HG03095 (cell line): Measurements from ENCODE around the gene EVA1C.
"Not testable (repeated sequence)": the region's sequence is repeated elsewhere in the genome, so short reads cannot be mapped to it uniquely, and the experiment has no call there.

Source experiments
- ATAC-seq: cut with Tn5 transposase; IDR thresholded peaks from one replicate; pipeline ENCODE4 v1.9.1; 2021; ENCODE audit warnings: moderate library complexity; ENCODE audit not compliant: unreplicated experiment

EVA1C gene

DNA sequence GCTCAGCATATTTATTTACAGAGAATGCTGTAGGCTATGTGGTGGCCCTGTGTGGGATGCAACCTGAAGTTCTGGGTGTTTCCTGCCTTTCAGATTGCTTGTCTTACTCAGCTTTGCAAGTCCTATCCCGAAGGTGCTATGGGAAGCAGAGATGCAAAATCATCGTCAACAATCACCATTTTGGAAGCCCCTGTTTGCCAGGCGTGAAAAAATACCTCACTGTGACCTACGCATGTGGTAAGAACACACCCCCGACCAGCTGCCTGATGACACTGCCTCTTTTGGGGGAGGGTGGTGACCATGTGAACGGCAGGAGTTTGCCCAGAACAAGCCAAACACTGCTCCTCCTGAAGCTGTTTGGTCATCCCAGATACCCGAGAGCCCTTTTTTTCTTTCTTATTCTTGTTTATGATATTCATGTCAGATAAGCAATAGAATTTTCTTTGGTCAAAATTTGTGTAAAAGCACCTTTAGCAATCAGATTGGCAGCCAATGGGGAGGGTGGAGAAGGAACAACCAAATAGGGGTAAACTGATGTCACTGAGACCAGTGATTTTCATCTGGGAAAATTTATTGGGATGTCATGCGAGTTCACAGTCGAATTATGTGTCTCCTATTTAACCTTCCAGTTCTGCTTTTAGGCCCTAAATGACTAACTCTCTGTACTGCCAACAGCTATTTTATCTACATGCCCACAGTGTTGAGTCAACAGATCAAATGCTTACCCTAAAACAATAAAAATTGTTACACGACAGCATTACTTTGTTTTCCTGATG, 82.6 kb downstream of the EVA1C start:
- ATAC-seq: no peak

DNA sequence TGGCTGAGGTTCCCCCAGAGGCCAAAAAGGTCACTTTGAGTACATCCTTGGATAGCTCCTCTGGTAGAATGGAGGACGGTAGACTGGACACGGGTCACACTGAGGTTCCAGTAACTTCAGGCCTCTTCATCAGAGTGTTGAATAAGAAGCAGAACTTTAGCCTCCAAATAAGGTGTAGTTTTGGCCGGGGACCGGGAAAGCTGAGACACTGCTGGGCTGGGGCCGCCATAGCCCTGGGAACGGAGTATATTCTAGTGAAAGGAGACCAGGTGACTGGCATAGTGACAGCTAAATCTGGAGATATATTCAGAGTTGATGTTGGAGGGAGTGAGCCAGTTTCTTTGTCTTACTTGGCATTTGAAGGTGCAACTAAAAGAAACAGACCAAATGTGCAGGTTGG, 84.1 kb downstream of the EVA1C start:
- no peak for ATAC-seq

DNA sequence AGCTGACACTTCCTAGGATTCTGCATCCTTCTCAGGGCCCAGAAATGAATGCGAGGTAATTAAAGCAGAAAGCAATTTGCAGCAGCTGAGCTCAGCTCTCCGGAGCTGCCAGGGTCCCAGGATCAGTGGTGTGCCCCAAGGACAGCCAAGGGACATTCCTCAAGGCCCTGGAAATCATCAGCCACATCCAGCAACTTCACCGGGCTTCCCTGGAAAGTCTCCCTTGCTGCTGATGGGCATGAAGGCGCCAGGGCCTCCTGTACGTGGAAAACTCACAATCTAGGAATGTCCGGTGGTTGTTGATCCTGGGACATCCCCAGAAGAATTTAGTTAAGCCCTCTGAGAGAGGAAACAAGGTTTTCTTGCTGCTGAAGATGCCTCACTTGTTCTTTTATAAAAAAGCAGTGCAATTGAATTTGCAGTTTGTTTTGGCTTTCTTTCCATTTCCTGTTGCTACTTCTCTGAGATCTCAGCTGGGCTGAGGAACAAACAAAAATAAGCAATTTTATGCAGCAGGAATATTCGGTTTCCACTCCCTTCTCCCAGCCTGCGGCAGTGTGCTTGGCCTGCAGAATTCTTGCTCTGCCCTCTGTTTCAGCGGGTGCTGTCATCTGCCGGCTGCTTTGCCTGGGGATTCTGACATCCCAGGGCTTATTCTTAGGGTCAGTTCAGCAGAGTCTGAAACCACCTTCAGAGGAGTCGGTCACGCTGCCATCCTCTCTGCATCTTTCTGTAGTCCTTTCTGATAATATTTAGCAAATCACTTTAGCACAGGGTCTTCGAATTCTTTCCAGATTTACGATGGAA, 86.9 kb downstream of the EVA1C start:
- ATAC-seq: no peak

DNA sequence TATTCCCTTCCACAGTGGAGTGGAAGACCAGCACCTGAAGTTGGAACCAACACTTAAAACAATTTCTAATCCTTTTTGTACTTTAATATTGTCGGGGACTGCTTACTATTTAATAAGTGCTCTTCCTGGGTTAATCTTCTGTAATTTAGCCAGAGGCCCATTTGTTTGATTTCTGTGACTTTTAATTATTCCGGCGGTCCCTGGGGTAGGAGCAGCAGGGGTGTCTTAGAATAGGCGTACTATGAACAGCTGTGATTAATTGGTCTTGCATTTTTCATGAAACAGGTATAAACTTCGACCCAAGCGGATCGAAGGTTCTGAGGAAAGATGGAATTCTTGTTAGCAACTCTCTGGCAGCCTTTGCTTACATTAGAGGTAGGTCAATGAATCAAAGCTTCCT, 91.1 kb downstream of the EVA1C start:
- ATAC-seq: not testable (repeated sequence)

DNA sequence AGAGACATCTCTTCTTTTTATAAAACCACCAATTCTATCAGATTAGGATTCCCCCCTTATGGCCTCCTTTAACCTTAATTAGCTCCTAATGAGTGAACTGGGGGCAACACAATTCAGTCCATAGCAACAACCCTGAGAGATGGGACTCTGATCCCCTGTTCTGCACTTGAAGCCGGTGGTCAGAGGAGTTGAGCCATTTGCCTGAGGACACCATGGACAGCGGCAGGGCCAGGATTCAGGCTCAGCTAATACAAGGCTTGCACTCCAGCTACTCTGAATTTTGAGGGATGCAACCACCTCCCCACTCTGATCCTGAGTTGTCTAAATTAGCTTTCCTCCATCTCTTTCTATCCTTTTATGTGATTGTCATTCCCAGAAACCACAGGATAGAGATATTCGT, 93.3 kb downstream of the EVA1C start:
- not testable (repeated sequence) for ATAC-seq

DNA sequence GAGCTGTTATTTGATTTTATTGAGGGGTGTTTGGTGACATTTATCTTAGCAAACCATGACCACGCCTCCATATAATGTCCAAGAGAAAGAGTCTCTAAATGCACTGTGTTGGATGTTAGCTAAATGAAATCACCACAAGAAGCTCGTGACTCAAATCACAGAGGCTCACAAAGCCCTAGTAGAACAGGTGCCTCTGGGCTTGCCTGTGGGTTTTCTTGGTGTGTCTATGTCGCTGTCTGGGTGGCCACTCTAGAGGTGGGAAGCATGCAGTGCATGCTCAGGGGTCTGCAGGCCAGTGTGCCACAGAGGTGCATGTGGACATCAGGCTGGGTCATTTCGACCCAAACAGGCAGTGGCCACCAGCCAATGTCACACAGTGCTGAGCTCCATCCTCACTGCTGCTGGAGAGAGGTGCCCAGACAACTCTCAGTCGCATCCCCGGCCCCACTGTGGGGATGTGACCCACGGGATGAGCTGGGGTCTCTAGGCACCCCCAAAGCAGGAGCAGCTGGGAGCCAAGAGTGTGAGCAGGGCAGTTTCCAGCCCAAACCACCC, 94.0 kb downstream of the EVA1C start:
- not testable (repeated sequence) for ATAC-seq

DNA sequence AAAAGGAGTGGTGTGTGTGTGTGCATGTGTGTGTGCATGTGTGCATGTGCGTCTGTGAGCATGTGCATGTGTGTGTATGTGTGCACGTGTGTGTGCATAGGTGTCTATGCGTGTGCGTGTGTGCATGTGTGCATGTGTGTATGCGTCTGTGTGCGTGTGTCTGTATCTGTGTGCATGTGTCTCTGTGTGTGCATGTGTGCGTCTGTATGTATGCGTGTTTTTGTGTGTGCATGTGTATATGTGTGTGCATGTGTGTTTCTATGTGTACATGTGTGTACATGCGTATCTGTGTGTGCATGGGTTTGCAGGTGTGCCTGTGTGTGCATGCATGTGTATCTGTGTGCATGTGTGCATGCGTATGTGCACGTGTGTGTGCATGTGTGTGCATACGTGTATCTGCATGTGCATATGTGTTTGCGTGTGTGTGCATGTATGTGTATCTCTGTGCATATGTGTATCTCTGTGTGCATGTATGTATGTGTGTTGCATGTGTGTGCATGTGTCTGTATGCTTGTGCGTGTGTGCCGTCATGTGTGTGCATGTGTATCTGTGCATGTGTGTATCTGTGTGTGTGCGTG, 94.9 kb downstream of the EVA1C start:
- no peak for ATAC-seq

DNA sequence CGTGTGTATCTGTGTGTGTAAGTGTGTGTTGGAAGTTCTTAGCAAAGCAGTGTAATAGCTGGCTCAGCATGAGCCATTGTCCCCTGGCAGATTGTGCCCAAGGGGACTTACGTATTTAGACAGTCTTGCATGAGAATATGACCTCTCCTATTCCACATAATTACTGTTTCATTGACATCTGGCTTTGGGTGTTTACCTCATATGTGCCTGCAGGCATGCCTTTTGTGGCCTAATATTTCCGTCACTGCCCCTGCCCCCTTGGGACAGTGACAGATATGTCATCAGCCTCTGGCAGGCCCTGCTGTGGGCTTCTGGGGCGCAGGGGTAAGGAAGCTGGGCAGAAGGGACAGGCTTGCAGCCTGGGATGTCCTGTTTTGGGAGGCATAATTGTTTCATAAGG, 95.5 kb downstream of the EVA1C start:
- not testable (repeated sequence) for ATAC-seq

DNA sequence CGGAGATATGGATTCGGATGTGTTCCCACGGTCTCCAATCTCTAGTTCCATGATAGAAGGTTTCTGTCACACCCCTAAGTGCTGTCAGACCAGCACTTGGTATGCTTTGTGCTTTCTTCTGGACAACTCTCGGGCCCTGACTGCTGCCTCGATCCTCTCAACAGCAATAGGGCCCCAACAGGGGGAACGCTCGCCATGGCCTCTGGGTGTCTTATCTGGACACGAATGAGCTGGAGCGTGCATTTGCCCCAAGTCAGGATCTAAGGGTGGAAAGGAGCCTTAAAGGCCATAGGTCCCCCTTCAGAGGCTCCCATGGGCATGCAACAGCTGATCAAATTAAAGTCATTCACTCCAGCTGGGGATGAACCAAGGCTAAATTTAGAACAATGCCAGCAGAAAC, 96.1 kb downstream of the EVA1C start:
- no peak for ATAC-seq

DNA sequence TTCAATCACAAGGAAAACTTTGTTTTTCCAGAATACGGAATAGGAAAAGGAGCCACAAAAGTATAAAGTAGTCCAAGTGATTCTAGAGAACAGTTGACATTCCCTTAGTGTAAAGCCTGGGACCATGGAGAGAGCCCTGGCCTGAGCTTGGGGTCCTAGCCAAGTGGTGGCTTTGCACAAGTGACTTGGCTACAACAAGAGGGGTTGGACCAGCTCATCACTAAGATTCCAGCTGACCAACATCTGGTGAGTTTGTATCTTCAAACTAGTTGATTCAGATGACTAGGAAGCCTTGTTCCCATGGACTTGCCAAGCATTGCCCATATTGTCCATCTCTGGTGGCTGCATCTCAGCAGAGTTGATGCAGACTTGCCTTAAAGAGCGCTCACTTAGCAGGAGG, 96.5 kb downstream of the EVA1C start:
- ATAC-seq: not testable (repeated sequence)

DNA sequence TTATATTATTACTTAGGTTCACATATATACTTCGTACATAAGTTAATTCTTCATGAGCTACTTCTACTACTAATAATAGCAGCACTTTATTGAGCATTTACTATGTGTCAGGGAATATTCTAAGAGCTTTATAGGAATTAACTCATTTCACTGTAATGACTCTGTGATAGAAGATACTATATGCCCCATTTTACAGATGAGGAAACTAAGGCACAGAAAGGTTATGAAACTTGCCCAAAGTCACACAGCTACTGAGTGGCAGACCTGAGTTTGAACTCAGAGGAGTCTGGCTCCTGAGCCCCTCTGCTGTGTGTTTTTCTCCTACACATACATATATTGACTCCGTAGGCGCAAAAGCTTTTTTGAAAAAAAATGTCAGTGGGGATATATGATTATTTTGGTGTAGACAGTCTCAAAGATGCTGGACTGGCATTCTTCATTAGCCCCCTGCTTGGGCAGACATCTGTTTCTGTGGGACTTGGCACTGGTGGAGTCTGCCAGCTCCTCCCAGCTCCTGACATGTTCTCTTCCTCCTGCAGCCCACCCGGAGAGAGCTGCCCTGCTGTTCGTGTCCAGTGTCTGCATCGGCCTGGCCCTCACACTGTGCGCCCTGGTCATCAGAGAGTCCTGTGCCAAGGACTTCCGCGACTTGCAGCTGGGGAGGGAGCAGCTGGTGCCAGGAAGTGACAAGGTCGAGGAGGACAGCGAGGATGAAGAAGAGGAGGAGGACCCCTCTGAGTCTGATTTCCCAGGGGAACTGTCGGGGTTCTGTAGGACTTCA, 102.0 kb downstream of the EVA1C start:
- ATAC-seq: no peak

DNA sequence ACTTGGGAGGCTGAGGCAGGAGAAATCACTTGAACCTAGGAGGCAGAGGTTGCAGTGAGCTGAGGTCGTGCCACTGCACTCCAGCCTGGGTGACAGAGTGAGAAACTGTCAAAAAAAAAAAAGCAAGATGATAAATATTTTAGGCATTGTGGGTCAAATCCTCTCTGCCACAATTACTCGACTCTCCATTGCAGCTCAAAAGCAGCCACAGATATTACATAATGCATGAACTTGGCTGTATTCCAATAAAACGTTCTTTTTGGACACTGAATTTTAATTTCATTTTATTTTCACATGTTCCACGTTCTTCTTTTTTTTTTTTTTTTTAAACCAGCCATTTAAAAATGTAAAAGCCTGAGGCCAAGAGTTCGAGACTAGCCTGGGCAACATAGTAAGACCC, 103.4 kb downstream of the EVA1C start:
- ATAC-seq: no peak

DNA sequence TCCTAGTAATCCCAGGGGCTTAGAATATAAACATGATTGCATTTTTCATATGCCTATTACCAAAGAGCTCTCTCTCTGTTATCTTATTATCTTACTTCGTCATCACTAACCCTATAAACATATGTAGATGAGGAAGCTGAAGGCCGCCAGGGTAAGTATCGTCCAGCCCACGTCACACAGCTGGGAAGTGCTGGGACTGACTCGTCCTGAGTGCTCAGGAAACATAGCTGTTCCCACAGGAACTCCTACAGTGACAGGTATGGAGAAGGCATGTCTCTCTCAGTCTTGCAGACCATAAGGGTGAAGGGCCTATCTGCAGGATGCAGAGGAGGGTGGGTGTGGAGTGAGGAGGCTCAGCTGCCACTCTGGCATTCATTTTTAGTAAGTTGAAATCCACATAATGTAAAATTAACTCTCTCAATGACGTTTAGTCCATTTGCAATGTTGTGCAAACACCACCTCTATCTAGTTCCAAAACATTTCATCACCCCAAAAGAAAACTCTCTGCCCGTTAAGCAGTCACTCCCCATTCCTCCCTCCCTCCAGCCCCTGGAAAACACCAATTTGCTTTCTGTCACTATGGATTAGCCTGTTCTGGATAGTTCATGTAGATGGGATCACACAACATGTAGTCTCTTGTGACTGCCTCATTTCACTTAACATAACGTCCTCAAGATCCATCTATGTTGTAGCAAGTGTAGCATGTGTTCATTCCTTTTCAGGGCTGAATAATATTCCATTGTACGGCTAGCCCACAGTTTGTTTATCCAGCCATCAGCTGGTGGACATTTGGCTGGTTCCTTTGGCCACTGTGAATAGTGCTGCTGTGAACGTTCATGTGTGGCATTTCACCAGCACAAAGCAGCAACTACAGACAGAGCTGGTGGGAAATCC, 104.5 kb downstream of the EVA1C start:
- no peak for ATAC-seq

DNA sequence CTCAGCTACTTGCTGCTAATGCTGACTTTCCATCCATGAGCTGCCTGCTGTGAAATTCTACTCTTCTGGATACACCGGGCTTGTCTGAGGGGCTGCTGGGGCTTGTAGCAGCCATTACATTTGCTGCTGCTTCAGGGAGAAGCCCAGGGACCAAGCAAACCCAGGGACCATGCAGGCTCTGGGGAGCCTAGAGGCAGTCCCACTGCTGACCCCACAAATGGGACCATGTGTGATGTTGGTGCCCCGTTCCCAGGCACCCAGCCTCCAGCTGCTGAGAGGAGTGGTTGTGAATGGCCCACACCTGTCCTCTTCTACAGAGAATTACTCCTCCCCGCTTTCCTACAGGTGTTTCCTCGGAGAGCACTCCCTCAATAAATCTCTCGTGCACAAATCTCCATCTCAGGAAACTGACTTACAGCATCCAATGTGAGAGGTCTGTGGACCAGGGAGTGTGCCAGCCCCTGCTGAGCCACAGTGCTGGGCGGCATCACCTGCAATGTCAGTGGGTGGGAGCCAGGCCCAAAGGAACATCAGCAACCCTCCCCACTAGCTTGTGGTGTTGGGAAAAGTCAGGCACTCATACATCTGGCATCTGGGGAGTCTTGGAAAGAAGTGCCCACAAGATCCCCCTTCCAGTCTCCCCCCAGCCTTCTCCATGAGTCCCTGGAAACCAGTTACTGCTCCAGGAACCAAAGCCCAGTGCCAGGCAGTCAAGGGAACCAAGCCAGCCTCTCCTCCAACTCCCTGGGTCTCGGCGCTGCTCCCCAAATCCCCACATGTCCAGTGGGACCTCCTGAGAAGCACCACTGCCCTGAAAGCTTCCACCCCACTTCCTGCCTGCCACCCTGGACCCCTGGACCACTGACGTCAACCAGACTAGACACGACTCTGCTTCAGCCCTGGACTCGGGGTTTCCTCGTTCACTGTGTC, 107.7 kb downstream of the EVA1C start:
- no peak for ATAC-seq

DNA sequence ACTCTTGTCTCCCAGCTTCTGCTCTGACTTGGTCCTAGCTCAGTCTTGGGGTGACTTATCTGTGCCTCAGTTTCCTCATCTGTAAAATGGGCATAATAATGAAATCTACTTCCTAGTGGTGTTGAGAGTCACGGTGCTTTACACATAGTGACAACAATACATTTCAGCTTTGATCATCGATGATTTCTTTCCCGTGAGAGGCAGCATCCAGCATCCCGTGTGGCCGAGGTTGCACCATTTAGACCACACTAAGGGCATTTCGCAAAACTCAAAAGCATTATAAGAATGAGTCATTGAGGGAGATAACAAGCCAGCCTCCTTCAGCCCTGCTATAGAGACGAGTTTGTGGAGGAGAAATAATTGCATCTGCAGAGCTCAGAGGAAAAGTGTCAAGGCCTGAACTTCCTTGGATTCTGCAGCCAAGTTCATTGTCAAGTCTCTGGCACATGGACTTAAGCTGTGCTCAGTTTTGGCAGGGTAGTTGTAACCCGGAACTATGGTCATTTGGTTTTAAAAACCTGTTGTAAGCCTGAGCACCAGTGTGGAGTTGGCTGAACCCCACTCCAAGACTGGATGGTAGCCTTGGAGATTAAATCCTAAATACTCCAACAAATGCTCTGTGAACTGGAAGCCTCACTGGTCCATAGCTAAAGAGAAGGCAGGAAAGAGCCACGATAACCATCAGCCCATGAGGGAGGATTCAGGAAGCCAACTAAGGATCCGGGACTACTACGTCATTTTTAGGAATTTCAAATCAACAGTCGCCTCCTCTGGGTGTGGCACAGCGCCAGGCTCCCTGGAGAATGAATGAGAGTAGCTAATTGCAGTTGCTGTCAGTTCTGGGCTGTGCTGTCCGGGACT, 108.6 kb downstream of the EVA1C start:
- no peak for ATAC-seq

DNA sequence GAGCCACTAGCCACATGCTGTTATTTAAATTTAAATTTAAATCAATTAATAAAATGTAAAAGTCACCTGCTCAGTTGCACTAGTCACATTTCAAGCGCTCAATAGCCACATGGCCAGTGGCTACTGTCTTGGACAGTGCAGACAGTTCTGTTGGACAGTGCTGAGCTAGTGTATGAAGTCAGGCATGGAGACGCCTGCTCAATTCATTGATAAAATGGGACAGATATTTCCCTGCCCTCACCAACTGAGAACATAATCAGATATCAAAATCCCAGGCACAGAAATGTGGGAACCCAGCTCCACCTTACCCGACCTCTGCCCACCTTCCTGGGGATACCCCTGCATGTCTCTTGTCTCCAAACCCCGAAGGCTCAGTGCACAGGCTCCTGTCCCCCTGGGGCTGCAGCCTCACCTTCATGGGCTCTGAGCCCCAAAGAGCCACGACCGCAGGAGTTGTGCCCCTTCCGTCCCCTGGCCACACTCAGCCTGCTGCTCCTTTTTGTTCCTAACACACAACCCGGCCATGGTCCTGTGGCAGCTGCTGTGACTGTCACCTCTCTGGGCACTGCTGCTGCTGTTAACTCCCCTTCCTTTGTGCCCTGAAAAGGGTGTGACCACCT, 109.3 kb downstream of the EVA1C start:
- no peak for ATAC-seq

DNA sequence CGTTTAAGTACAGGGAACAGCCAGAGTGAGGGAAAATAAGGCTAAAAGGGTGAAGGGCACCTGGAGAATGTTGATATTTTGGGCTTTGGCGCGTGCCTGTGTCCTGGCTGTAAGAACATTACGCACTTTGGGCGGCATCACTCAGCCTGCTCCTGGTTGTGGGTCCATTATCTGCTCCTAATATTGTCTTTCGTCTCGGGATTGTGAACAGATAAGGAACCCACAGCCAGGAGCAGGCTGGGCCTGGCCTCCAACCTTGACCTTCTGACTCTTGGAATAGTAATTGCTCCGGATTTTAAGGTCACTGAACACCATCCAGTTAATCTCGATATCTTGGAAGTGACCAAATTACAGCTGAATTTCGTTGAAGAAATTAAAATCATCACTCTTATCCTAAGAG, 111.0 kb downstream of the EVA1C start:
- no peak for ATAC-seq
